Neuron (in vitro differentiated cells): Measurements from ENCODE around the gene CFAP90.
A peak's percentile ranks its signal among the peaks of the same experiment; 100 is the strongest.

ENCODE experiments used
- H2AFZ ChIP-seq: one replicate; pipeline ENCODE4 v1.6.1; 2013; ENCODE audit warnings: low read depth, mild to moderate bottlenecking, inconsistent platforms, low read length, moderate library complexity
- H3K27me3 ChIP-seq: one replicate; pipeline ENCODE4 v1.6.1; 2013; ENCODE audit warnings: low read length; ENCODE audit not compliant: insufficient read depth
- H3K36me3 ChIP-seq: one replicate; pipeline ENCODE4 v1.6.1; 2013; ENCODE audit warnings: low read length; ENCODE audit not compliant: insufficient read depth
- H3K4me1 ChIP-seq: one replicate; pipeline ENCODE4 v1.6.1; 2013; ENCODE audit warnings: low read length; ENCODE audit not compliant: insufficient read depth
- H3K4me3 ChIP-seq: 2 replicates; pipeline ENCODE4 v1.5.1; 2013; ENCODE audit warnings: mild to moderate bottlenecking, low read length, moderate library complexity
- H3K9me3 ChIP-seq: one replicate; pipeline ENCODE4 v1.6.1; 2013; ENCODE audit warnings: low read length

The CFAP90 gene

GRCh38 chr5:7850395-7851239 is at the start of gene CFAP90:
TSS of gene CFAP90 (minus strand) at chr5:7851133. CDS start at chr5:7851021, 112 bp downstream.
- H3K27me3 ChIP-seq = no peaks in the 10 kb centered on the region
- peaks cover 7% of the 10 kb centered on the region for H3K4me1 ChIP-seq
- H3K4me3 ChIP-seq = peak within 1 kb of the TSS; percentile 53
- H3K36me3 ChIP-seq = no peaks in the 10 kb centered on the region
- H3K9me3 ChIP-seq = no peaks in the 10 kb centered on the region
- peak within 1 kb of the TSS; percentile 96 for H2AFZ ChIP-seq

- no peak overlapping the region for H2AFZ ChIP-seq
- H3K4me3 ChIP-seq = no peak overlapping the region
- no peaks in the 10 kb centered on the region for H3K27me3 ChIP-seq
- no peaks in the 10 kb centered on the region for H3K4me1 ChIP-seq
- no peaks in the 10 kb centered on the region for H3K9me3 ChIP-seq
- peaks cover 93% of the 10 kb centered on the region for H3K36me3 ChIP-seq
Measured at GRCh38 chr5:7897014-7897600, 46.2 kb upstream of the CFAP90 start.

- H3K36me3 ChIP-seq = peaks cover 88% of the 10 kb centered on the region
- no peaks in the 10 kb centered on the region for H3K9me3 ChIP-seq
- no peaks in the 10 kb centered on the region for H3K4me1 ChIP-seq
- H2AFZ ChIP-seq = no peak overlapping the region
- no peaks in the 10 kb centered on the region for H3K27me3 ChIP-seq
- H3K4me3 ChIP-seq = no peak overlapping the region
Measured at GRCh38 chr5:7894860-7895259, 43.9 kb upstream of the CFAP90 start.

- Histone ChIP-seq H2AFZ (no peak overlapping the region), H3K4me1 (no peaks in the 10 kb centered on the region), H3K27me3 (no peaks in the 10 kb centered on the region), H3K36me3 (peaks cover 88% of the 10 kb centered on the region), H3K4me3 (no peak overlapping the region), H3K9me3 (no peaks in the 10 kb centered on the region)
Measured at GRCh38 chr5:7894439-7894838, 43.5 kb upstream of the CFAP90 start.

GRCh38 chr5:7888901-7889300 is 38.0 kb upstream of the CFAP90 start:
- peaks cover 73% of the 10 kb centered on the region for H3K36me3 ChIP-seq
- H3K4me1 ChIP-seq = no peaks in the 10 kb centered on the region

GRCh38 chr5:7886849-7887475 is 36.0 kb upstream of the CFAP90 start:
- Histone ChIP-seq H2AFZ (no peak overlapping the region), H3K36me3 (peaks cover 71% of the 10 kb centered on the region), H3K4me3 (no peak overlapping the region), H3K9me3 (no peaks in the 10 kb centered on the region), H3K4me1 (no peaks in the 10 kb centered on the region), H3K27me3 (no peaks in the 10 kb centered on the region)

More at GRCh38 chr5:7888901-7889300, 38.0 kb upstream of the CFAP90 start:
- Histone ChIP-seq H3K9me3 (no peaks in the 10 kb centered on the region), H3K4me3 (no peak overlapping the region), H2AFZ (no peak overlapping the region), H3K27me3 (no peaks in the 10 kb centered on the region)

GRCh38 chr5:7884491-7885267 is 33.7 kb upstream of the CFAP90 start:
- H3K36me3 ChIP-seq = peaks cover 78% of the 10 kb centered on the region
- no peak overlapping the region for H3K4me3 ChIP-seq
- H3K4me1 ChIP-seq = no peaks in the 10 kb centered on the region

GRCh38 chr5:7882926-7883325 is 32.0 kb upstream of the CFAP90 start:
- no peaks in the 10 kb centered on the region for H3K4me1 ChIP-seq
- H3K27me3 ChIP-seq = no peaks in the 10 kb centered on the region
- no peaks in the 10 kb centered on the region for H3K9me3 ChIP-seq
- no peak overlapping the region for H3K4me3 ChIP-seq
- H3K36me3 ChIP-seq = peaks cover 82% of the 10 kb centered on the region
- H2AFZ ChIP-seq = no peak overlapping the region

More at GRCh38 chr5:7884491-7885267, 33.7 kb upstream of the CFAP90 start:
- H3K27me3 ChIP-seq = no peaks in the 10 kb centered on the region
- H2AFZ ChIP-seq = no peak overlapping the region
- no peaks in the 10 kb centered on the region for H3K9me3 ChIP-seq

GRCh38 chr5:7881816-7882215 is 30.9 kb upstream of the CFAP90 start:
- H3K4me3 ChIP-seq = no peak overlapping the region
- H3K27me3 ChIP-seq = no peaks in the 10 kb centered on the region
- H3K9me3 ChIP-seq = no peaks in the 10 kb centered on the region
- no peak overlapping the region for H2AFZ ChIP-seq
- H3K4me1 ChIP-seq = no peaks in the 10 kb centered on the region
- peaks cover 85% of the 10 kb centered on the region for H3K36me3 ChIP-seq

GRCh38 chr5:7881091-7881490 is 30.2 kb upstream of the CFAP90 start:
- Histone ChIP-seq H2AFZ (no peak overlapping the region), H3K4me3 (no peak overlapping the region), H3K9me3 (no peaks in the 10 kb centered on the region), H3K4me1 (no peaks in the 10 kb centered on the region), H3K27me3 (no peaks in the 10 kb centered on the region), H3K36me3 (peaks cover 89% of the 10 kb centered on the region)

GRCh38 chr5:7878381-7878873 is 27.5 kb upstream of the CFAP90 start:
- peaks cover 83% of the 10 kb centered on the region for H3K36me3 ChIP-seq

GRCh38 chr5:7877851-7878250 is 26.9 kb upstream of the CFAP90 start:
- Histone ChIP-seq H3K27me3 (no peaks in the 10 kb centered on the region), H3K36me3 (peaks cover 83% of the 10 kb centered on the region), H3K9me3 (no peaks in the 10 kb centered on the region), H3K4me1 (no peaks in the 10 kb centered on the region), H3K4me3 (no peak overlapping the region), H2AFZ (no peak overlapping the region)

More at GRCh38 chr5:7878381-7878873, 27.5 kb upstream of the CFAP90 start:
- H3K9me3 ChIP-seq = no peaks in the 10 kb centered on the region
- H3K4me3 ChIP-seq = no peak overlapping the region
- H3K4me1 ChIP-seq = no peaks in the 10 kb centered on the region
- H2AFZ ChIP-seq = no peak overlapping the region
- H3K27me3 ChIP-seq = no peaks in the 10 kb centered on the region
